ENCODE measurements around the gene MYO19. TPM values are rescaled to one million over a fixed set of nuclear protein-coding genes. Genes with fewer than 3 reads are reported as not detected.

The MYO19 gene
- polyA plus RNA-seq (2013), result 43.1 and 44.7 TPM in 2 replicates

DNA sequence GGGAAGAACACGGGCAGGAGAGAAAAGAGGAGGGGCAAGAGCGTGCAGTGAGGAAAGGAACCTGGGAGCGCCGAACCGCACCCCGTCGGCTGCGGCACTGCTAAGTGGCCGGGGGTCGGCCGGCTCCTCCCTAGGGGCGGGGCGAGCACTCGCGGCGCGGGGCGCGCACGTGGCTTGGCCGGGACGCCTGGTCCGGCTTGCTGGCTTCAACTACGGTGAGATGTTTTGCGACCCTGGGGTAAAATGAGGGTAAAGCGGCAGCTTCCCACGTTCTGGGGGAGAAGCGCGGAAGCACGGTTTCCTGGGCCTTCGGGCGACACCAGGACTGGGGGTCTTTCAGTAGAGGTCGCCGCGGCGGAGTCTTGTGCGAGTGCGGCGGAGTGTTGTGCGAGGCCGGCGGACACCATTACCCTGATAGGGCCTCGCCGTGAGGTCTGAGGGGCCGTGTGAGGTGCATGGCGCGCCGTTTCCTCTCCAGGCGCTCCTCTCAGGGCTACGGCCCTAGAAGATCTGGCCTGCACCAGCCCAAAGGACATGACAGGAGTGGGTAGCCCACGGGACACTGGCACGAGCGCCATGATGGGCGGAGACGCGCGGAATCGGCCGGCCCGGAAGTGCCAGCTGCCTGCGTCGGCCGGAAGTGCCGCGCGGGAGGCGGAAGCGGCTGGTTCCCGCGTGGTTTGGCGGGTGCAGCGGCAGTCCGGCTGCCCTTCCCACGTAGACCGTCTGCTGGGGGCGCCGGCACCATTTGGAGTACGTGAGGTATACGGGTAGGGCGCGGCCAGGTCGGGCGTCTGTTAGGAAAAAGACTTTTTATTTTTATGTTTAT lies at the start of gene MYO19, which contains the start of gene PIGW:
TSS of gene MYO19 (minus strand) at position 29 of the 829 bp plus-strand sequence. CDS start 2,330 bp downstream, outside the sequence.
TSS of gene PIGW (plus strand) at position 148 of the 829 bp plus-strand sequence. CDS start 2,115 bp downstream, outside the sequence.
- H3K9ac ChIP-seq (ENCODE audit: low read length), result peak within 1 kb of the TSS; percentile 93
- peak within 1 kb of the TSS; percentile 89 for H3K27ac ChIP-seq (ENCODE audit: low read depth, low read length)
- peaks cover 19% of the 10 kb centered on the region for H3K79me1 ChIP-seq (ENCODE audit: low read length)
- H3K4ac ChIP-seq (ENCODE audit: low read depth, low read length), result peak within 1 kb of the TSS; percentile 74
- no peak within 1 kb of the TSS for H3K23ac ChIP-seq (ENCODE audit: low read length)
- peak within 1 kb of the TSS; percentile 98 for H3K14ac ChIP-seq (ENCODE audit: low read length)
- H3K27me3 ChIP-seq (ENCODE audit: insufficient read depth, low read length), result no peaks in the 10 kb centered on the region
- no peaks in the 10 kb centered on the region for H3K9me3 ChIP-seq (ENCODE audit: insufficient read depth, low read depth, low read length)
- peak within 1 kb of the TSS; percentile 77 for H3K18ac ChIP-seq (ENCODE audit: low read length)
- WGBS (ENCODE audit: extremely low coverage, insufficient coverage, insufficient read length), result no CpG with 5 or more reads among the region's 83 CpGs
- peak within 1 kb of the TSS; percentile 89 for H2BK120ac ChIP-seq (ENCODE audit: insufficient read depth, low read length, poor library complexity)
- H2AFZ ChIP-seq (ENCODE audit: insufficient read depth, low read length, poor library complexity), result peak within 1 kb of the TSS; percentile 89
- H2BK12ac ChIP-seq (ENCODE audit: low read length), result peak within 1 kb of the TSS; percentile 18
- peak; percentile 92 to 93 for DNase-seq
- peaks cover 0 to 8% of the 10 kb centered on the region in 2 experiments for H3K4me1 ChIP-seq (ENCODE audit: control insufficient read depth in 1 of 2, insufficient read depth in 2 of 2, low read length in 2 of 2)
- peak within 1 kb of the TSS; percentile 95 for H4K91ac ChIP-seq (ENCODE audit: low read depth, low read length)
- peaks cover 12% of the 10 kb centered on the region for H3K79me2 ChIP-seq (ENCODE audit: control insufficient read depth, insufficient read depth, low read length, poor library complexity)
- H2AK5ac ChIP-seq (ENCODE audit: low read length), result peak within 1 kb of the TSS; percentile 92
- H3K4me3 ChIP-seq (ENCODE audit: low read depth, low read length), result peak within 1 kb of the TSS; percentile 94
- peak within 1 kb of the TSS; percentile 78 for H3K4me2 ChIP-seq (ENCODE audit: low read length)
- peak within 1 kb of the TSS; percentile 68 for H2BK5ac ChIP-seq (ENCODE audit: low read depth, low read length, poor library complexity)
- H3K36me3 ChIP-seq (ENCODE audit: control insufficient read depth in 1 of 2, insufficient read depth in 2 of 2, low read length in 2 of 2), result peaks cover 14 to 25% of the 10 kb centered on the region in 2 experiments
- peak within 1 kb of the TSS; percentile 84 for H4K12ac ChIP-seq (ENCODE audit: low read depth, low read length)
- H4K8ac ChIP-seq (ENCODE audit: low read depth, low read length), result peak within 1 kb of the TSS; percentile 95

DNA sequence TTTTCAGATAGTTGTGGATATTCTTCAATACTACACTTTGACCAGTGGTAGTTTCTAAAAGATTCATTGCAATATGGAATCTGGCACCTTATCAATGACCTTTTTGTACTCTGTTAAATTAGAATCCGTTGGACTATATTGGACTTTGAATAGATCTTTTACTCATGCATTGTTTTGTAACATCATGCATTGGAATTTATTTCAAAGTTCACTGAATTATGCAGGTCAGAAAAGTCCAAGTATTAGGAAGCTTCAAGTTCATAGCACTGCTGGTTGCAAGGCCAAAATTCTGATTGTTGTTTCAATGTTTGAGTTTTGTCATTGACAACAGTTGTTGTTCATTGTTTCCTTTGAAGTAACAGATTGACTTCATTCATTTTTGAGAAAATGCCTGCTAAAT lies 49.1 kb upstream of the MYO19 start:
- Histone ChIP-seq H2AK5ac (ENCODE audit: low read length) (no peak overlapping the region), H2BK120ac (ENCODE audit: insufficient read depth, low read length, poor library complexity) (no peak overlapping the region), H3K14ac (ENCODE audit: low read length) (no peak overlapping the region), H3K36me3 (ENCODE audit: control insufficient read depth in 1 of 2, insufficient read depth in 2 of 2, low read length in 2 of 2) (peaks cover 29 to 52% of the 10 kb centered on the region in 2 experiments), H4K91ac (ENCODE audit: low read depth, low read length) (no peak overlapping the region), H3K9me3 (ENCODE audit: insufficient read depth, low read depth, low read length) (no peaks in the 10 kb centered on the region), H3K18ac (ENCODE audit: low read length) (no peak overlapping the region), H3K9ac (ENCODE audit: low read length) (no peak overlapping the region), H3K4me2 (ENCODE audit: low read length) (no peak overlapping the region), H3K79me1 (ENCODE audit: low read length) (no peaks in the 10 kb centered on the region), H3K4me3 (ENCODE audit: low read depth, low read length) (no peak overlapping the region), H3K4me1 (ENCODE audit: control insufficient read depth in 1 of 2, insufficient read depth in 2 of 2, low read length in 2 of 2) (no peaks in the 10 kb centered on the region), H3K23ac (ENCODE audit: low read length) (no peak overlapping the region), H3K27ac (ENCODE audit: low read depth, low read length) (no peak overlapping the region), H3K79me2 (ENCODE audit: control insufficient read depth, insufficient read depth, low read length, poor library complexity) (no peaks in the 10 kb centered on the region), H4K12ac (ENCODE audit: low read depth, low read length) (no peak overlapping the region), H3K4ac (ENCODE audit: low read depth, low read length) (no peak overlapping the region), H2AFZ (ENCODE audit: insufficient read depth, low read length, poor library complexity) (no peak overlapping the region), H2BK12ac (ENCODE audit: low read length) (no peak overlapping the region), H3K27me3 (ENCODE audit: insufficient read depth, low read length) (no peaks in the 10 kb centered on the region), H4K8ac (ENCODE audit: low read depth, low read length) (no peak overlapping the region), H2BK5ac (ENCODE audit: low read depth, low read length, poor library complexity) (no peak overlapping the region)
- no CpG with 5 or more reads among the region's 1 CpG for WGBS (ENCODE audit: extremely low coverage, insufficient coverage, insufficient read length)
- DNase-seq, result peak; percentile 38 to 85

DNA sequence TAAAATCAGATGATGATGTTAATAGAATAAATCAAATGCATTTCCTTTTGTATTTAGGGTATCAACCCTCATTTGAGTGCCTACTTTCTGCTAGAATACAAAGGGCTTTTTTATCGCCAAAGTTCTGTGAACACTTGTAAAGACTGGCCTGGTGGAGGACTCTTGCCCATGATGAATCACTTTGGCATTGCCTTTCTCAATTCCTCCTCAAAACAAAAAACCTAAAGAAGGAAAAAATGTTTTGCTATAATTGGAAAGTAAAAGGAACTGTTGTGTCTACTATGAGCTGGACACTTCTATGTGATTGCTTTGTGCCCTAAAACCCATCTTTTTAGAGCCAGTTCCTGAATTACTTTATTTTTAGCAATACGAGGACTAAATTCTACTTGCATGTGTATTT lies 44.0 kb upstream of the MYO19 start:
- Histone ChIP-seq H4K12ac (ENCODE audit: low read depth, low read length) (no peak overlapping the region), H3K14ac (ENCODE audit: low read length) (no peak overlapping the region), H3K4me3 (ENCODE audit: low read depth, low read length) (no peak overlapping the region), H2AFZ (ENCODE audit: insufficient read depth, low read length, poor library complexity) (no peak overlapping the region), H3K4ac (ENCODE audit: low read depth, low read length) (no peak overlapping the region), H2BK120ac (ENCODE audit: insufficient read depth, low read length, poor library complexity) (no peak overlapping the region), H3K27ac (ENCODE audit: low read depth, low read length) (no peak overlapping the region), H4K91ac (ENCODE audit: low read depth, low read length) (no peak overlapping the region), H2BK12ac (ENCODE audit: low read length) (no peak overlapping the region), H2BK5ac (ENCODE audit: low read depth, low read length, poor library complexity) (no peak overlapping the region), H3K18ac (ENCODE audit: low read length) (no peak overlapping the region), H3K36me3 (ENCODE audit: control insufficient read depth in 1 of 2, insufficient read depth in 2 of 2, low read length in 2 of 2) (peaks cover 26 to 42% of the 10 kb centered on the region in 2 experiments), H2AK5ac (ENCODE audit: low read length) (no peak overlapping the region), H3K23ac (ENCODE audit: low read length) (no peak overlapping the region), H3K27me3 (ENCODE audit: insufficient read depth, low read length) (no peaks in the 10 kb centered on the region), H3K79me1 (ENCODE audit: low read length) (no peaks in the 10 kb centered on the region), H3K4me2 (ENCODE audit: low read length) (no peak overlapping the region), H3K9ac (ENCODE audit: low read length) (no peak overlapping the region), H3K9me3 (ENCODE audit: insufficient read depth, low read depth, low read length) (no peaks in the 10 kb centered on the region), H3K79me2 (ENCODE audit: control insufficient read depth, insufficient read depth, low read length, poor library complexity) (no peaks in the 10 kb centered on the region), H3K4me1 (ENCODE audit: control insufficient read depth in 1 of 2, insufficient read depth in 2 of 2, low read length in 2 of 2) (no peaks in the 10 kb centered on the region), H4K8ac (ENCODE audit: low read depth, low read length) (no peak overlapping the region)
- WGBS (ENCODE audit: extremely low coverage, insufficient coverage, insufficient read length), result no CpG with 5 or more reads among the region's 2 CpGs
- DNase-seq, result no peak

DNA sequence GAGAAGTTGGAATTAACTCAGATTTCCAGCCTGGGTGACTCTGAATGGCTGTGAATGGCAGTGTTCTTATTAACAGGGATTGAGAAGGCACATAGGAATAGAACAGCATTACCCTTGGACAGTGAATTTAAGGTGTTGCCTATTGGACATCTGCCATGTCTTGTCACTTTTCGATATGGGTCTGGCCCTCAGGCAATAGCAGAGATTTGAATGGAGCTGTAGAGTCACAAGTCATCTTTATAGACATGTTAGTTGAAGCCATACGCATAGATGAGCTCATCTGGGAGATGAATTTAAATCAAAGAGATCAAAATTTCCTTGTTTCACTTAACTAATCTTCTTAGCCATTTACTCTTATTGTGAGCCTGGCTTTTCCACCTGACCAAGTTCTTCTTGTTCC lies 42.1 kb upstream of the MYO19 start:
- no peak overlapping the region for H2BK120ac ChIP-seq (ENCODE audit: insufficient read depth, low read length, poor library complexity)
- H3K4me3 ChIP-seq (ENCODE audit: low read depth, low read length), result no peak overlapping the region
- H3K4me1 ChIP-seq (ENCODE audit: control insufficient read depth in 1 of 2, insufficient read depth in 2 of 2, low read length in 2 of 2), result no peaks in the 10 kb centered on the region
- no peak overlapping the region for H2AK5ac ChIP-seq (ENCODE audit: low read length)
- no peak overlapping the region for H3K27ac ChIP-seq (ENCODE audit: low read depth, low read length)
- H2BK12ac ChIP-seq (ENCODE audit: low read length), result no peak overlapping the region
- no peaks in the 10 kb centered on the region for H3K9me3 ChIP-seq (ENCODE audit: insufficient read depth, low read depth, low read length)
- no peak overlapping the region for H2BK5ac ChIP-seq (ENCODE audit: low read depth, low read length, poor library complexity)
- no peak overlapping the region for H4K8ac ChIP-seq (ENCODE audit: low read depth, low read length)
- no peaks in the 10 kb centered on the region for H3K79me2 ChIP-seq (ENCODE audit: control insufficient read depth, insufficient read depth, low read length, poor library complexity)
- no peak overlapping the region for H3K9ac ChIP-seq (ENCODE audit: low read length)
- H3K4me2 ChIP-seq (ENCODE audit: low read length), result no peak overlapping the region
- peaks cover 25 to 38% of the 10 kb centered on the region in 2 experiments for H3K36me3 ChIP-seq (ENCODE audit: control insufficient read depth in 1 of 2, insufficient read depth in 2 of 2, low read length in 2 of 2)
- H3K4ac ChIP-seq (ENCODE audit: low read depth, low read length), result no peak overlapping the region
- H3K18ac ChIP-seq (ENCODE audit: low read length), result no peak overlapping the region
- no peak overlapping the region for H4K91ac ChIP-seq (ENCODE audit: low read depth, low read length)
- no CpG with 5 or more reads among the region's 2 CpGs for WGBS (ENCODE audit: extremely low coverage, insufficient coverage, insufficient read length)
- H2AFZ ChIP-seq (ENCODE audit: insufficient read depth, low read length, poor library complexity), result no peak overlapping the region
- no peak overlapping the region for H4K12ac ChIP-seq (ENCODE audit: low read depth, low read length)
- DNase-seq, result no peak
- no peak overlapping the region for H3K14ac ChIP-seq (ENCODE audit: low read length)
- no peak overlapping the region for H3K23ac ChIP-seq (ENCODE audit: low read length)
- no peaks in the 10 kb centered on the region for H3K27me3 ChIP-seq (ENCODE audit: insufficient read depth, low read length)
- no peaks in the 10 kb centered on the region for H3K79me1 ChIP-seq (ENCODE audit: low read length)

Data from trophoblast cell (in vitro differentiated cells and primary cell).